HUES48 (cell line): ENCODE measurements around the gene DNASE2B.

Source experiments
- H3K27ac ChIP-seq: one replicate; pipeline ENCODE4 v1.7.0; 2013; ENCODE audit warnings: low read depth, low read length, inconsistent platforms
- H3K27me3 ChIP-seq: 2 replicates; pipeline ENCODE4 v1.6.1; 2013; ENCODE audit warnings: mild to moderate bottlenecking, low read length; ENCODE audit not compliant: control insufficient read depth, insufficient read depth
- H3K36me3 ChIP-seq: 2 replicates; pipeline ENCODE4 v1.6.1; 2013; ENCODE audit warnings: low read length; ENCODE audit not compliant: control insufficient read depth, insufficient read depth
- H3K4me1 ChIP-seq: 2 replicates; pipeline ENCODE4 v1.6.1; 2013; ENCODE audit warnings: mild to moderate bottlenecking, low read length; ENCODE audit not compliant: control insufficient read depth, insufficient read depth
- H3K4me3 ChIP-seq: 2 replicates; pipeline ENCODE4 v1.5.1; 2013; ENCODE audit warnings: mild to moderate bottlenecking, low read depth, low read length
- H3K9ac ChIP-seq: 2 replicates; pipeline ENCODE4 v1.6.1; 2013; ENCODE audit warnings: mild to moderate bottlenecking, low read depth, low read length, moderate library complexity
- H3K9me3 ChIP-seq: 2 replicates; pipeline ENCODE4 v1.6.1; 2013; ENCODE audit warnings: low read length; ENCODE audit not compliant: control insufficient read depth, insufficient read depth

DNASE2B gene

DNA sequence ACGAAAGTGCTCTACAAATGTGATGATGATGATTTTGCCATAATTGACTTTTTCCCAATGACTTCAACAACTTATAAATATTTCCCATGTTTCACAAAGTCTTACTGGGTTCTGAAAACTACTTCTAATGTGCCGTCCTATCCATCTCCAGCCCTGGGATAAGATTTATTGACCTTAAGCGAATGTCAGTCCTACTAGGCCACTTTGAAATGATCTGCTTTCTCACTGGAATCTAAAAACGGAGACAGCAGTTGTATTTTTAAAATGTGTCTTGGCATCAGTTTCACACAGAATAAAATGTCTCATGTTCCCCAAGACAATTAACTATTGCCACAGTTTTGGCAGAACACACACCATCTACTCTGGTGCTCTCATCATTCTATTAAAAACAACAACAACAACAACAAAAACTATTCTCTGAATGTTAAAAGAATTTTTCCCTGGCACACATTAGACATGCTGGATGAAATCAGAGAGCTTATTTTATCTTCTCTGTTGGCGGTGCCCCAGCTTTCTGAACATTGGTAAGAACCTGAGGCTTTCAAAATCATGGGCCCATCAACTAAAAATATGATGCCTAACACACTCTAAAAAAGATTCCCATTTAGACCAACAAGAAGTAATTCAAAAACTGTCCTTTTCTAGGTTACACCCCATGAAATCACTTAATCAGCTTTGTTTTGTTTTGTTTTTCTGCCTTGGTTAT is 23.1 kb upstream of the DNASE2B start:
- no peak overlapping the region for H3K27ac ChIP-seq
- H3K36me3 ChIP-seq = no peaks in the 10 kb centered on the region
- peaks cover 13% of the 10 kb centered on the region for H3K4me1 ChIP-seq
- H3K4me3 ChIP-seq = no peak overlapping the region
- H3K27me3 ChIP-seq = no peaks in the 10 kb centered on the region
- no peak overlapping the region for H3K9ac ChIP-seq
- H3K9me3 ChIP-seq = no peaks in the 10 kb centered on the region

DNA sequence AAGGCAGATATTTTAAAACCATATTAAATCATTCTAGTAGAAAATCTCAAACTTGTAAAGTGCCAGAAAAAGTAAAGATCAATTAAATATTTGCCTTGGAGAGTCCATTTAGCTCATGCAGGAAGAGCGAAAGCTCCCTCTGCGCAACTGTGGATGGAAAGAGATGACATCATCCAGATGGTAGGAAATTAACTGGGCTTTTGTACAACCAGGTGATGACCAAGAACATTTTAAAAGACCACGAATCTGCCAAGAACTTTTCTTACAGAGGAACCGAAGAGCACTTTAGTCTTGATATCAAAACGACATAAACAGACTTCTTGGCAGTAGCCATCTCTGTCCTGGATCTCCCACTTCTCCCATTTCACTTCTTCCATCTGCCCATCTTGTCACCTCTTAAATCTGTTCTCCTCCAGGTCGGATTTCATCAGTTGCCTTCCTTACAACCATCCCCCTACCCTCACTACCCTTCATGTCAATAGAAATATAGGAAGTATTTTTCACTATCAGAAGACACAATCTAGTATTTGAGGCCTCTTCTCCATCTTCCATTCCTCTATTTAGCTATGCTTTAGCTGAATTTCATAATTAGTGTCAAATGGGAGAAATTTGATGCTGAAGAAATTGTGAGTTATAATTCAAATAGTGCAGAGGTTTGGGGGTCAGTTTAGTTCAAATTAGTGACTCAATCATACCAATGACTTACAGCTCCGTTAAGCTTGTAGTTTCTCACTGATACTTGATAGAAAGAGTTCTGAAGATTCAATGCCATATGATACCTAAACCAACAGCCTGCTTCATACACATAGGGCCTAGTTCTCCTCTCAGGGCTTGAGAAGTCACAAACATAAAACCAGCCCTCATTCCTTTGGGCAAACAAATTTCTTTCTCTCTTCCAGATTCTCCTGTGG is 22.0 kb upstream of the DNASE2B start:
- H3K4me3 ChIP-seq = no peak overlapping the region
- no peaks in the 10 kb centered on the region for H3K27me3 ChIP-seq
- no peak overlapping the region for H3K9ac ChIP-seq
- H3K27ac ChIP-seq = no peak overlapping the region
- H3K36me3 ChIP-seq = no peaks in the 10 kb centered on the region
- H3K9me3 ChIP-seq = no peaks in the 10 kb centered on the region
- H3K4me1 ChIP-seq = peaks cover 13% of the 10 kb centered on the region

DNA sequence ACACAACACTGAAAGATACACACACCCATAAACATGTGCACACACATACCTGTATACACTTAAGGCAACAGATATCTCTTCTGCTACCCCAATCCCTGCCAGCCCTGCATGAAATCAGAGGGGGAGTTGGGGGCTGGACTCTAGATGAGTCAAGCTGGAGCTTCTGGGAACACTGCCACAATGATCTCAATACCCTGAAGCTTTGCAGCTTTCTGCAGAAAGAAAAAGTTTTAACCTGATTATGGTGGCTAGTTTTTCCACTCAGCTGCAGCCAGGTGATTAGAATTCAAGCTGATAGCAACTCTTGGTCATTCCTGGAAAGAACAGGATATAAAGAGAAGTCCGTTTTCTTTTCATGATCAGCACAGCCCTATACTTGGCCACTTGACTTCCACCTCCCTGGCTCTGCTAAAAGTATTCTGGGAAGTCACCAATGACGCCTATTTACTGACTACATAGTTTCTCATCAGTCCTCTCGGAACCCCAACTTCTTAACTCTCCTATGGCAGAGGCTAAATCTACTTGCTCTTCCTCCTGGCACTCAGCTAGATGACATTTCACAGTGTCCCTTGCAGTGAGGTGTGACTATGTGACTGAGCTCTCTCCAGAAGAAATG is 20.7 kb upstream of the DNASE2B start:
- Histone ChIP-seq H3K4me3 (no peak overlapping the region), H3K9me3 (no peaks in the 10 kb centered on the region), H3K9ac (no peak overlapping the region), H3K36me3 (no peaks in the 10 kb centered on the region), H3K4me1 (peaks cover 16% of the 10 kb centered on the region), H3K27ac (no peak overlapping the region), H3K27me3 (no peaks in the 10 kb centered on the region)

DNA sequence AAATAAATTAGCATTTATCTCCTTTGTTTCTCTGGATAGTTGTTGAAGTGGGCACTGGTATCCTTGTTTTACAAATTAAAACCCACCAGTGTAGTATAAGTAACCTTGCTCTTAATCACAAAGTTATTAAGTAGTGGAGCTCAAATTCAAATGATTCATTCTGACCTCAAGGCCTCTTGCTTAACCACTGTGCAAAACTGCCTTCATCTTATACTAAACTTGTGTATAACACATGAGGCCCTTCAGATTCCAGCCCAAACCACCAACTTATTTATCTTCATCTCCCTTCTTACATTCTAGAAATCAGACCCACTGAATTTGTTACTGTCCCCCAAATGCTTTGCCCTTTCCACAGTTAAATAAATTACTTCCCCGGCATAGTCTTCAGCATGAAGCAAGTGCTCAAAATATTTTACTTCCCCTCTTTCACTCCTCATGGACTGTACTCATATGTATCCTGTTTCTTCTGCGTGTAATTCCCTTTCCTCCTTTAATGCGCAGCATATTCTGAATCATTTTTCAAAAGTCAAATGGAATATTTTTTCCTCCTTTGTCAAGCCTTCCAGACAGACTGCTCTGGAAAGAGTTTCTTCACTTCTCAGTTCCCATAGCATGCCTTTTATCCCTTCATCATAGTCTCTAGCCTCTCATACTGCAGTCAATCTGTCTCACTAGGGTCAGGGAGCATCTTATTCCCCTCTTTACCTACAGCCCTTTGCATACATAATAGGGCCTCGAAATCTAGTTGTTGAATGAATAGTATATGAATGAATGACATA is 19.0 kb upstream of the DNASE2B start:
- Histone ChIP-seq H3K36me3 (no peaks in the 10 kb centered on the region), H3K9me3 (no peaks in the 10 kb centered on the region), H3K4me3 (no peak overlapping the region), H3K4me1 (peaks cover 16% of the 10 kb centered on the region), H3K27me3 (no peaks in the 10 kb centered on the region), H3K27ac (no peak overlapping the region), H3K9ac (no peak overlapping the region)

DNA sequence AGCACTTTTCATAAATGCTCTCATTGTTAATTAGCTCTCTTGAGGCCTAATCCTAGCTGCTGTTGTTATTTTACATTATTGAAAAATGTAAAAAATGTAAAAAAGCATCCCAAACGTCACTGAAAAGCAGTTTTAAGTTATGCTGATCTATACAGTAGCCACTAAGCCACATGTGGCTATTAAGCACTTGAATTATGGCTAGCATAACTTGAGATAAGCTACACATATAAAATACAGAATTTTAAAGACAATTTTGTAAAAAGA is 18.4 kb upstream of the DNASE2B start:
- H3K9ac ChIP-seq = no peak overlapping the region
- H3K36me3 ChIP-seq = no peaks in the 10 kb centered on the region
- H3K27ac ChIP-seq = no peak overlapping the region
- H3K27me3 ChIP-seq = no peaks in the 10 kb centered on the region
- H3K4me3 ChIP-seq = no peak overlapping the region
- no peaks in the 10 kb centered on the region for H3K9me3 ChIP-seq
- H3K4me1 ChIP-seq = peaks cover 16% of the 10 kb centered on the region

DNA sequence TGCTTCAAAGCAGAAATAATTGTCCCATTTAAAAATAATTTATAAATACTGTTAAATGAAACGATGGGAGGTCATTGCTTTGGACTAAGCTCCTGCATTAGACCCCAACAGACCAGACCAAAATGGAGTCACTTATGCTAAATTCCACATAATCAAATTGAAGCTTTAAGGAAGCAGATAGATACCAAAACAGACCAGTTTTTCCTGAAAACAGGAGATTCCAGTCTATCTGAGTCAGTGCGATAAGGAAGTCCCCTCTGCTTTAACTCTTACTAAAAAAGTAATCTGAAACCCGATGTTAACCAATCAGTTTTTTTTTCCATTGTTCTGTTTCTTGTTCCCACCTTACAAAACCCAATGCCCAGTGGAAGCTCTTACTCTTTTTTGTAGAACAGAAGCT is 16.2 kb upstream of the DNASE2B start:
- Histone ChIP-seq H3K27ac (no peak overlapping the region), H3K36me3 (no peaks in the 10 kb centered on the region), H3K4me3 (no peak overlapping the region), H3K4me1 (peaks cover 16% of the 10 kb centered on the region), H3K9me3 (no peaks in the 10 kb centered on the region), H3K9ac (no peak overlapping the region), H3K27me3 (no peaks in the 10 kb centered on the region)

DNA sequence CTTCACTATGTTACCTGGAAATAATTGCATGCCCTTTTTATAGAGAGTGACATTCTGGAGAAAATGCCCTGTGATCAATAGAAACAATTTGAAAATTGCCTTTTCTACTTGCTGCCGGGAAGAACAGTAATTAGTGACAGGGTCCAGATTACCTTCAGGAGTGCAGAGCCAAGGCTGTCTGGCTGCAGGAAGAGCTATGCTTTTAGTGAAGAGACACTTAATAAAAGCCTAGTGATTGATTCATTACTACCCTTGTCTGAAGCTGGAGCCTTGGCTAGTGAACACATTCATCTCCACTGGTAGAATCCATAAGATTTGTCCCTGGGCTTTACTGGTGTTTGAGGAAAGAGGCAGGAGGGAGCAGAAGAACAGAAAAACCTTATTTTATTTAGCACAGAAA is 12.9 kb upstream of the DNASE2B start:
- Histone ChIP-seq H3K36me3 (no peaks in the 10 kb centered on the region), H3K27me3 (no peaks in the 10 kb centered on the region), H3K27ac (no peak overlapping the region), H3K4me3 (no peak overlapping the region), H3K4me1 (peaks cover 3% of the 10 kb centered on the region; the same call in 1 of the 2 replicates), H3K9ac (no peak overlapping the region), H3K9me3 (no peaks in the 10 kb centered on the region)

DNA sequence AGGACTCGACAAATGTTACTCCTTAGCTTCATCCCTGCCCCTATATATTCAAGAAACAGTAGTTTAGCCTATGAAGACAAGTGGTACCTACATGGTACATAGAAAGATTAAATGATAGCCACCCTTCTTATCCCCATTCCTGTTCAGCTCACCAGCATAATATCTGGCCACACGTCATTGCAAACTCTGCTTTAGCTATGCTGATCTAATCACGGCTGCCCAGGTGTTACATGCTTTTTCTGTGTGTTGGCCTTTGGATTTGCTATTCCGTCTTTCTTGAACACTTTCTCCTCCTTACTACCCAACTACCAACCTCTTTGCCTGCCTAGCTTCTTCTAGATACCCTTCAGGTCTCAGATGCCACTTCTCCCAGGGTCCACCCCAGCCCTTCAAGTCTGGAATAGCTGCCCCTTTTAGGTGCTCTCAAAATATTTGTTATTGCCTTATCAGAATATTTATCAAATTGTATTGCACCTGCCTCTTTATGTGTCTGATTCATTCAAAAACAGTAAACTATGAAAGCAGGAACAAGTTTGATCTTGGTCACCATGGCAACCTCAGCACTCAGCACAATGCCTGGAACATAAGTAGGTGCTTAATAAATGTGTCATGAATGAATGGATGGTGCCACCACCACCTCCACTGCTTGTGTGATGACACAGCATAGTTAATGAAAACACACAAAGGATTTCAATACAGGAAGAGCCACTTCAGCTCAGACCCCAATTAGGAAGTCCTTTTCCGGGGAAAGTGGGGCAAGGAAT is 11.4 kb upstream of the DNASE2B start:
- no peaks in the 10 kb centered on the region for H3K27me3 ChIP-seq
- H3K4me3 ChIP-seq = no peak overlapping the region
- H3K9ac ChIP-seq = no peak overlapping the region
- H3K36me3 ChIP-seq = no peaks in the 10 kb centered on the region
- no peak overlapping the region for H3K27ac ChIP-seq
- H3K9me3 ChIP-seq = no peaks in the 10 kb centered on the region
- H3K4me1 ChIP-seq = peaks cover 8% of the 10 kb centered on the region

DNA sequence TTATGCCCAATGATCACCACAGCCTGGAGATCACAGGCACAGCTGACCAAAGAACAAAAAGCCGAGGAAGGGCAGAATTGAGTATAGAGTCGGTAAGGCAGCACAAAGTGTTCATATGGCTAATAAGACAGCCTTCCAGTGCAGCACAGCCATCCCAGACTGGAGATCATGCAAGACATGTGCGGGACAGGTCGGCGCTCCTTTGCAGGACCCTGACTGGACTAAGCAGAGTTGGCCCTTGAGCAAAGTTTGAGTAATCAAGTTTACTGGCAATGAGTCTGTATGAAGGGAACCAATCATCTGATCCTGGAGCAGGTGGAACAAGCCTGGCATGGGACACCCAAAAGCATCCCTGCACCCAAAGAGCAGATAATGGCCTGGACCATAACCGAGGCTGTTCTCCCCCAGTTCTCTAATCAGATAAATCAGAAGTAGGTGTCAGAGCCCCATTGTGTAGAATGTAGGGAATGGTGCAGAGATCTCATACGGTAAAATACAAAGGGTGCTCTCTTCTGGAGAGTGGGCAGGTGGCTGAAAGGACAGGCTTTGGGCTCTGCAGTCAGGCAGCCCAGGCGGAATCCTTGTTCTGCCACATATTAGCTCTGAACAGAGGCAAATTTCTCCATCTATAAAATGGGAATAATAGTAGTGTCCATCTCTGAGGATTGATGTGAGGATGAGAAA is 10.7 kb upstream of the DNASE2B start:
- Histone ChIP-seq H3K9me3 (no peaks in the 10 kb centered on the region), H3K27me3 (no peaks in the 10 kb centered on the region), H3K4me3 (no peak overlapping the region), H3K27ac (no peak overlapping the region), H3K36me3 (no peaks in the 10 kb centered on the region), H3K4me1 (peaks cover 11% of the 10 kb centered on the region; the same call in 1 of the 2 replicates), H3K9ac (no peak overlapping the region)

DNA sequence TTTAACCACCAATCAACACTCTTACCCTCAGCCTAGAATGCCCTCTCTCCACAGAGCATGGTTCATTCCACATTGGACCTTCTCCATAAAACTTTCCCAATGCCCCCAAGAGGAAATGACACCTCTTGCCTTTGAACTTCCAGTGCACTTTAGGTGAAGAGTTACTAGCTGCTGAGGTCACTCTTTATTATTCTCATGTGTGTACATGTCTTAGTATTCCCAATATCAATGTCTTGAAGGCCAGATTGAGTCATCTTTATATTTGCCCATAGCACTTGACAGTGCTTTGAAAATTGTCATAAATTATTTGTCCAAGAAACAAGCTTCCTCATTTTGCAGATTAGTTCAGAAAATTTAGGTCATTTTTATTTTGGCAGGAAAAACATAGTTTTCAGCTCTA is 8.1 kb upstream of the DNASE2B start:
- H3K36me3 ChIP-seq = no peaks in the 10 kb centered on the region
- H3K9me3 ChIP-seq = no peaks in the 10 kb centered on the region
- H3K9ac ChIP-seq = no peak overlapping the region
- H3K4me3 ChIP-seq = no peak overlapping the region
- no peak overlapping the region for H3K27ac ChIP-seq
- no peaks in the 10 kb centered on the region for H3K27me3 ChIP-seq
- H3K4me1 ChIP-seq = peaks cover 11% of the 10 kb centered on the region; the same call in 1 of the 2 replicates
